ENCODE measurements around the gene SLC12A8.

Gene SLC12A8

GRCh38 chr3:125200731-125201139 lies 11.8 kb downstream of the SLC12A8 start:
- H2AK5ac ChIP-seq (ENCODE audit: low read depth, low read length) = no peak overlapping the region
- H3K27me3 ChIP-seq (ENCODE audit: control insufficient read depth in 3 of 3, insufficient read depth in 3 of 3, low read depth in 1 of 3, low read length in 3 of 3) = peaks cover 0 to 10% (median 0%) of the 10 kb centered on the region in 3 experiments
- H3K36me3 ChIP-seq (replicated peaks in 1 of 2; ENCODE audit: control insufficient read depth in 2 of 2, insufficient read depth in 2 of 2, low read length in 2 of 2) = no peaks in the 10 kb centered on the region
- no peak overlapping the region for H2BK120ac ChIP-seq (ENCODE audit: low read depth, low read length)
- DNase-seq (ENCODE audit: low spot score) = no peak
- no peak overlapping the region for H4K91ac ChIP-seq (ENCODE audit: low read depth, low read length, poor library complexity)
- no peak overlapping the region for H3K4me2 ChIP-seq (ENCODE audit: insufficient read depth, low read length, poor library complexity, severe bottlenecking)
- no peaks in the 10 kb centered on the region for H3K79me1 ChIP-seq (ENCODE audit: low read depth, low read length)
- no peak overlapping the region for H3K27ac ChIP-seq (replicated peaks; ENCODE audit: low read length)
- no peak overlapping the region for H4K8ac ChIP-seq (ENCODE audit: low read depth, low read length)
- H3K18ac ChIP-seq (ENCODE audit: low read length) = no peak overlapping the region
- H2BK12ac ChIP-seq (ENCODE audit: low read length) = no peak overlapping the region
- no peak overlapping the region for H2BK15ac ChIP-seq (ENCODE audit: low read length)
- no peak overlapping the region for H2BK5ac ChIP-seq (ENCODE audit: low read length)
- H3K9ac ChIP-seq (ENCODE audit: low read depth, low read length, poor library complexity) = no peak overlapping the region
- no CpG with 5 or more reads among the region's 6 CpGs for WGBS, 2 donors (ENCODE audit: extremely low coverage in 2 of 2, insufficient read length in 2 of 2, insufficient replicate concordance in 1 of 2)
- H3K4ac ChIP-seq (ENCODE audit: low read length) = no peak overlapping the region
- no peak overlapping the region for H3K23ac ChIP-seq (ENCODE audit: low read depth, low read length, poor library complexity)
- peaks cover 0 to 4% of the 10 kb centered on the region in 2 donors for H3K9me3 ChIP-seq (replicated peaks in 1 of 2; ENCODE audit: control insufficient read depth in 2 of 2, insufficient read depth in 1 of 2, low read depth in 1 of 2, low read length in 2 of 2)
- H3K4me1 ChIP-seq (ENCODE audit: control insufficient read depth in 2 of 2, insufficient read depth in 1 of 2, low read depth in 1 of 2, low read length in 2 of 2) = no peaks in the 10 kb centered on the region
- no peak overlapping the region for H2AFZ ChIP-seq (ENCODE audit: low read length)
- no peak overlapping the region for H3K4me3 ChIP-seq (ENCODE audit: low read length in 2 of 2)
- H3K14ac ChIP-seq (ENCODE audit: low read length) = no peak overlapping the region

GRCh38 chr3:125194849-125195601 lies 17.5 kb downstream of the SLC12A8 start:
- no peak overlapping the region for H3K4me2 ChIP-seq (ENCODE audit: insufficient read depth, low read length, poor library complexity, severe bottlenecking)
- H2BK12ac ChIP-seq (ENCODE audit: low read length) = no peak overlapping the region
- no peaks in the 10 kb centered on the region for H3K4me1 ChIP-seq (ENCODE audit: control insufficient read depth in 2 of 2, insufficient read depth in 1 of 2, low read depth in 1 of 2, low read length in 2 of 2)
- H2AFZ ChIP-seq (ENCODE audit: low read length) = peak overlapping the region; percentile 36
- no peaks in the 10 kb centered on the region for H3K79me1 ChIP-seq (ENCODE audit: low read depth, low read length)
- H3K9ac ChIP-seq (ENCODE audit: low read depth, low read length, poor library complexity) = no peak overlapping the region
- H3K27me3 ChIP-seq (ENCODE audit: control insufficient read depth in 3 of 3, insufficient read depth in 3 of 3, low read depth in 1 of 3, low read length in 3 of 3) = no peaks in the 10 kb centered on the region
- no peak for DNase-seq (ENCODE audit: low spot score)
- H4K8ac ChIP-seq (ENCODE audit: low read depth, low read length) = no peak overlapping the region
- WGBS, 2 donors (ENCODE audit: extremely low coverage in 2 of 2, insufficient read length in 2 of 2, insufficient replicate concordance in 1 of 2) = no CpG with 5 or more reads among the region's 5 CpGs
- H2AK5ac ChIP-seq (ENCODE audit: low read depth, low read length) = no peak overlapping the region
- H4K91ac ChIP-seq (ENCODE audit: low read depth, low read length, poor library complexity) = no peak overlapping the region
- H3K27ac ChIP-seq (replicated peaks; ENCODE audit: low read length) = no peak overlapping the region
- H3K14ac ChIP-seq (ENCODE audit: low read length) = no peak overlapping the region
- H2BK5ac ChIP-seq (ENCODE audit: low read length) = no peak overlapping the region
- no peak overlapping the region for H3K23ac ChIP-seq (ENCODE audit: low read depth, low read length, poor library complexity)
- H2BK15ac ChIP-seq (ENCODE audit: low read length) = no peak overlapping the region
- no peaks in the 10 kb centered on the region for H3K9me3 ChIP-seq (replicated peaks in 1 of 2; ENCODE audit: control insufficient read depth in 2 of 2, insufficient read depth in 1 of 2, low read depth in 1 of 2, low read length in 2 of 2)
- H3K4me3 ChIP-seq (ENCODE audit: low read length in 2 of 2) = no peak overlapping the region
- no peak overlapping the region for H3K18ac ChIP-seq (ENCODE audit: low read length)
- H3K36me3 ChIP-seq (replicated peaks in 1 of 2; ENCODE audit: control insufficient read depth in 2 of 2, insufficient read depth in 2 of 2, low read length in 2 of 2) = no peaks in the 10 kb centered on the region
- no peak overlapping the region for H2BK120ac ChIP-seq (ENCODE audit: low read depth, low read length)
- H3K4ac ChIP-seq (ENCODE audit: low read length) = no peak overlapping the region

- H3K79me1 ChIP-seq (ENCODE audit: low read depth, low read length) = no peaks in the 10 kb centered on the region
- H3K27ac ChIP-seq (replicated peaks; ENCODE audit: low read length) = no peak overlapping the region
- no peaks in the 10 kb centered on the region for H3K4me1 ChIP-seq (ENCODE audit: control insufficient read depth in 2 of 2, insufficient read depth in 1 of 2, low read depth in 1 of 2, low read length in 2 of 2)
- no peaks in the 10 kb centered on the region for H3K9me3 ChIP-seq (replicated peaks in 1 of 2; ENCODE audit: control insufficient read depth in 2 of 2, insufficient read depth in 1 of 2, low read depth in 1 of 2, low read length in 2 of 2)
- no peak overlapping the region for H2BK15ac ChIP-seq (ENCODE audit: low read length)
- no peak overlapping the region for H3K23ac ChIP-seq (ENCODE audit: low read depth, low read length, poor library complexity)
- H3K18ac ChIP-seq (ENCODE audit: low read length) = no peak overlapping the region
- H3K36me3 ChIP-seq (replicated peaks in 1 of 2; ENCODE audit: control insufficient read depth in 2 of 2, insufficient read depth in 2 of 2, low read length in 2 of 2) = no peaks in the 10 kb centered on the region
- H2AFZ ChIP-seq (ENCODE audit: low read length) = no peak overlapping the region
- no peaks in the 10 kb centered on the region for H3K27me3 ChIP-seq (ENCODE audit: control insufficient read depth in 3 of 3, insufficient read depth in 3 of 3, low read depth in 1 of 3, low read length in 3 of 3)
- no peak for DNase-seq (ENCODE audit: low spot score)
- H2BK5ac ChIP-seq (ENCODE audit: low read length) = no peak overlapping the region
- no peak overlapping the region for H2AK5ac ChIP-seq (ENCODE audit: low read depth, low read length)
- H3K14ac ChIP-seq (ENCODE audit: low read length) = no peak overlapping the region
- no peak overlapping the region for H3K4me2 ChIP-seq (ENCODE audit: insufficient read depth, low read length, poor library complexity, severe bottlenecking)
- H2BK120ac ChIP-seq (ENCODE audit: low read depth, low read length) = no peak overlapping the region
- no peak overlapping the region for H4K91ac ChIP-seq (ENCODE audit: low read depth, low read length, poor library complexity)
- H3K4ac ChIP-seq (ENCODE audit: low read length) = no peak overlapping the region
- no peak overlapping the region for H4K8ac ChIP-seq (ENCODE audit: low read depth, low read length)
- H2BK12ac ChIP-seq (ENCODE audit: low read length) = no peak overlapping the region
- no peak overlapping the region for H3K4me3 ChIP-seq (ENCODE audit: low read length in 2 of 2)
- no peak overlapping the region for H3K9ac ChIP-seq (ENCODE audit: low read depth, low read length, poor library complexity)
- no CpG with 5 or more reads among the region's 7 CpGs for WGBS, 2 donors (ENCODE audit: extremely low coverage in 2 of 2, insufficient read length in 2 of 2, insufficient replicate concordance in 1 of 2)
These were observed 18.3 kb downstream of the SLC12A8 start for GRCh38 chr3:125194061-125194848.

Measured in neuronal stem cell (in vitro differentiated cells).